MM.1S (cell line): ENCODE results near the gene VGLL2.

Experiments used
- DNase-seq: peaks from one replicate; pipeline ENCODE4 v3.0.0-alpha.2; 2015
- H2AFZ ChIP-seq: fragments of 300-600 bp; sonication (generic); 2 replicates; pipeline ENCODE4 v1.6.0; 2016; ENCODE audit warnings: antibody characterized with exemption, low read length
- H3F3A ChIP-seq: fragments of 300-600 bp; sonication (generic); 2 replicates; pipeline ENCODE4 v1.6.1; 2016; ENCODE audit warnings: mild to moderate bottlenecking, antibody characterized with exemption, low read length, moderate library complexity, mixed read lengths; ENCODE audit not compliant: insufficient read depth
- H3K27ac ChIP-seq: fragments of 300-600 bp; sonication (generic); 2 replicates; pipeline ENCODE4 v1.5.1; 2016; ENCODE audit warnings: mild to moderate bottlenecking, low read length
- H3K27me3 ChIP-seq: fragments of 300-600 bp; sonication (generic); replicated peaks from 2 replicates; pipeline ENCODE4 v1.6.0; 2016; ENCODE audit warnings: low read length; ENCODE audit not compliant: insufficient read depth
- H3K36me3 ChIP-seq: fragments of 300-600 bp; sonication (generic); replicated peaks from 2 replicates; pipeline ENCODE4 v1.6.1; 2016; ENCODE audit warnings: mild to moderate bottlenecking, low read length, mixed read lengths; ENCODE audit not compliant: insufficient read depth
- H3K4me1 ChIP-seq: fragments of 300-600 bp; sonication (generic); 2 replicates; pipeline ENCODE4 v1.6.1; 2016; ENCODE audit warnings: low read length, mixed read lengths
- H3K4me2 ChIP-seq: fragments of 300-600 bp; sonication (generic); 2 replicates; pipeline ENCODE4 v1.6.0; 2016; ENCODE audit warnings: low read depth, low read length
- H3K4me3 ChIP-seq: fragments of 300-600 bp; sonication (generic); 2 replicates; pipeline ENCODE4 v1.5.1; 2016; ENCODE audit warnings: low read length, mixed read lengths
- H3K79me2 ChIP-seq: fragments of 300-600 bp; sonication (generic); 2 replicates; pipeline ENCODE4 v1.6.1; 2016; ENCODE audit warnings: mixed run types, low read length, mixed read lengths
- H3K9ac ChIP-seq: fragments of 300-600 bp; sonication (generic); 2 replicates; pipeline ENCODE4 v1.6.1; 2016; ENCODE audit warnings: low read length, mixed read lengths
- H3K9me2 ChIP-seq: fragments of 300-600 bp; sonication (generic); replicated peaks from 2 replicates; pipeline ENCODE4 v1.6.1; 2016; ENCODE audit warnings: mild to moderate bottlenecking, low read length, mixed read lengths; ENCODE audit not compliant: insufficient read depth
- H3K9me3 ChIP-seq: fragments of 300-600 bp; sonication (generic); replicated peaks from 2 replicates; pipeline ENCODE4 v1.6.1; 2016; ENCODE audit warnings: mild to moderate bottlenecking, low read length, mixed read lengths; ENCODE audit not compliant: insufficient read depth
- H4K20me1 ChIP-seq: fragments of 300-600 bp; sonication (generic); 2 replicates; pipeline ENCODE4 v1.6.1; 2016; ENCODE audit warnings: mild to moderate bottlenecking, low read length, moderate library complexity, mixed read lengths; ENCODE audit not compliant: insufficient read depth
- CTCF ChIP-seq: fragments of 300-600 bp; sonication (generic); IDR thresholded peaks from 2 replicates; pipeline ENCODE4 v1.5.1; 2016; ENCODE audit warnings: antibody characterized with exemption, low read length, mixed read lengths
- EZH2 ChIP-seq: fragments of 300-600 bp; sonication (generic); optimal IDR thresholded peaks from 2 replicates; pipeline ENCODE3; 2017; ENCODE audit warnings: low read depth, mild to moderate bottlenecking, antibody characterized with exemption, low read length, mixed read lengths
- EZH2phosphoT487 ChIP-seq: fragments of 300-600 bp; sonication (generic); IDR thresholded peaks from 2 replicates; pipeline ENCODE4 v1.6.1; 2018; ENCODE audit warnings: antibody characterized with exemption, low read length

The VGLL2 gene

GRCh38 chr6:117275711-117276110, 10.4 kb downstream of the VGLL2 start:
- H3K27ac ChIP-seq: no peak overlapping the region
- H3K9ac ChIP-seq: no peak overlapping the region
- no peaks in the 10 kb centered on the region for H3K9me2 ChIP-seq
- no peak overlapping the region for H3K4me3 ChIP-seq
- no peaks in the 10 kb centered on the region for H3K27me3 ChIP-seq
- no peak for DNase-seq
- TF ChIP-seq EZH2phosphoT487 (no peak), CTCF (no peak), EZH2 (no peak)
- no peaks in the 10 kb centered on the region for H3K79me2 ChIP-seq
- H4K20me1 ChIP-seq: no peaks in the 10 kb centered on the region
- H2AFZ ChIP-seq: no peak overlapping the region
- no peaks in the 10 kb centered on the region for H3K9me3 ChIP-seq
- H3K4me1 ChIP-seq: peaks cover 9% of the 10 kb centered on the region
- H3K36me3 ChIP-seq: no peaks in the 10 kb centered on the region
- H3K4me2 ChIP-seq: no peak overlapping the region
- no peaks in the 10 kb centered on the region for H3F3A ChIP-seq

GRCh38 chr6:117276778-117277316, 11.5 kb downstream of the VGLL2 start:
- Histone ChIP-seq H3K9me2 (no peaks in the 10 kb centered on the region), H3K9ac (no peak overlapping the region), H3K36me3 (no peaks in the 10 kb centered on the region), H3K4me2 (no peak overlapping the region), H3K79me2 (no peaks in the 10 kb centered on the region), H3K27ac (no peak overlapping the region), H3F3A (no peaks in the 10 kb centered on the region), H3K4me1 (peaks cover 9% of the 10 kb centered on the region), H4K20me1 (no peaks in the 10 kb centered on the region), H3K4me3 (no peak overlapping the region), H2AFZ (no peak overlapping the region), H3K27me3 (no peaks in the 10 kb centered on the region), H3K9me3 (no peaks in the 10 kb centered on the region)
- no peak for DNase-seq
- TF ChIP-seq EZH2phosphoT487 (no peak), CTCF (no peak), EZH2 (no peak)

GRCh38 chr6:117280922-117281321, 15.6 kb downstream of the VGLL2 start:
- TF ChIP-seq EZH2 (no peak), CTCF (peak; percentile 41)
- Histone ChIP-seq H3K36me3 (no peaks in the 10 kb centered on the region), H4K20me1 (no peaks in the 10 kb centered on the region), H3K9me3 (no peaks in the 10 kb centered on the region), H3K79me2 (no peaks in the 10 kb centered on the region), H3K4me1 (no peaks in the 10 kb centered on the region), H3K27me3 (no peaks in the 10 kb centered on the region), H3K4me2 (no peak overlapping the region), H3F3A (no peaks in the 10 kb centered on the region), H3K27ac (no peak overlapping the region), H3K9me2 (no peaks in the 10 kb centered on the region), H2AFZ (no peak overlapping the region), H3K9ac (no peak overlapping the region), H3K4me3 (no peak overlapping the region)
- DNase-seq: no peak
